Kidney (tissue), 14 donors: ENCODE data around the gene HERC5. TPM values are rescaled to one million over a fixed set of nuclear protein-coding genes. Genes with fewer than 3 reads are reported as not detected.
A peak's percentile ranks its signal among the peaks of the same experiment; 100 is the strongest.
"Not testable (repeated sequence)": the region's sequence is repeated elsewhere in the genome, so short reads cannot be mapped to it uniquely, and the experiment has no call there.

Experiments
- DNase-seq, 5 donors: peaks; one replicate each; pipeline ENCODE4 v3.0.0-alpha.2; 2013 to 2020
- FAIRE-seq: peaks from 2 replicates; lab custom pipeline; 2012; peaks lifted over from hg19 to GRCh38; lab: Jason Lieb, UNC
- H3K27ac ChIP-seq, 2 donors: one replicate each; pipeline ENCODE4 v1.7.0; 2013; ENCODE audit warnings: low read depth in 2 of 2, low read length in 2 of 2, inconsistent platforms in 1 of 2
- H3K27me3 ChIP-seq: one replicate; pipeline ENCODE4 v1.7.1; 2013; ENCODE audit warnings: low read length, inconsistent platforms; ENCODE audit not compliant: control insufficient read depth, insufficient read depth
- H3K36me3 ChIP-seq, 3 donors: one replicate each; pipeline versions ENCODE4 v1.7.0 to v1.7.1; 2013; ENCODE audit warnings: low read length in 3 of 3, control low read depth in 1 of 3, inconsistent platforms in 1 of 3; ENCODE audit not compliant: insufficient read depth in 3 of 3, control insufficient read depth in 2 of 3
- H3K4me1 ChIP-seq, 3 donors: one replicate each; pipeline versions ENCODE4 v1.7.0 to v1.7.1; 2013; ENCODE audit warnings: low read length in 3 of 3, inconsistent platforms in 1 of 3, low read depth in 1 of 3; ENCODE audit not compliant: control insufficient read depth in 2 of 3, insufficient read depth in 2 of 3
- H3K4me3 ChIP-seq, 3 donors: one replicate each; pipeline versions ENCODE4 v1.7.0 to v1.8.1; 2013; ENCODE audit warnings: low read length in 3 of 3, control low read depth in 1 of 3, inconsistent platforms in 1 of 3
- H3K9ac ChIP-seq, 3 donors: one replicate each; pipeline versions ENCODE4 v1.7.0 to v1.7.1; 2013; ENCODE audit warnings: low read length in 3 of 3, control low read depth in 1 of 3, inconsistent platforms in 1 of 3
- H3K9me3 ChIP-seq, 3 donors: one replicate each; pipeline versions ENCODE4 v1.7.0 to v1.7.1; 2013; ENCODE audit warnings: low read length in 3 of 3, control low read depth in 1 of 3, inconsistent platforms in 1 of 3; ENCODE audit not compliant: control insufficient read depth in 2 of 3, insufficient read depth in 1 of 3
- CTCF ChIP-seq: IDR thresholded peaks from 3 replicates; pipeline ENCODE4 v1.5.1; 2012; ENCODE audit warnings: mild to moderate bottlenecking, moderate library complexity, borderline replicate concordance; ENCODE audit not compliant: insufficient read depth; ENCODE audit errors: extremely low read depth
- intact Hi-C: fragments of 100-400 bp; cut with DNase I; formaldehyde crosslinking; loops from one replicate; pipeline ENCODE4 v1.11.1; 2022
- polyA plus RNA-seq: library from polyadenylated mRNA; stranded (reverse); fragments of 350-450 nt; fragmentation: Illumina TruSeq; extraction: RNeasy Lipid Tissue Mini Kit (QIAGEN cat#74804); gene quantifications from one replicate; pipeline ENCODE4 v1.2.3, GENCODE V29; 2014; ENCODE audit warnings: low read depth, low replicate concordance; ENCODE audit not compliant: insufficient read depth
- total RNA-seq: library from RNA; stranded (reverse); fragmentation: NEBNext Ultra II Directional; extraction: Animal tissue kit (Norgen Biotek cat#: 25700); gene quantifications from one replicate; pipeline ENCODE4 v1.2.1, GENCODE V29; 2021
- donor health status: control.
- donor health status: control.
- donor health status: control.
- donor health status: control.
- donor health status: control.
- donor health status: DM: yes; HTN: yes; CAD: no.
- donor health status: Normal renal cell carcinoma (clear cell type).

Gene HERC5
- total and polyA plus RNA-seq, 2 donors from 2014 or later = 4.7 to 6.5 TPM

- no peak overlapping the region for H3K9ac ChIP-seq
- no peaks in the 10 kb centered on the region for H3K9me3 ChIP-seq
- H3K4me1 ChIP-seq = no peaks in the 10 kb centered on the region
- no peak overlapping the region for H3K27ac ChIP-seq
- no peak overlapping the region for H3K4me3 ChIP-seq
- H3K27me3 ChIP-seq = no peaks in the 10 kb centered on the region
- no peak for FAIRE-seq
- intact Hi-C loops = loop anchor here (10.0 kb wide), 1 partner anchor 127 kb away; no protein-coding TSS in a partner anchor
- H3K36me3 ChIP-seq = no peaks in the 10 kb centered on the region
- DNase-seq = no peak
- TF ChIP-seq CTCF = no peak
Observed at GRCh38 chr4:88537709-88538108, 80.8 kb downstream of the HERC5 start.

GRCh38 chr4:88539322-88540068 lies 82.6 kb downstream of the HERC5 start:
- not testable (repeated sequence) for FAIRE-seq, H3K9me3 ChIP-seq, H3K36me3 ChIP-seq, H3K27me3 ChIP-seq, H3K4me3 ChIP-seq, H3K27ac ChIP-seq, H3K4me1 ChIP-seq, H3K9ac ChIP-seq
- DNase-seq = peak; percentile 29 to 84 (median 54)
- intact Hi-C loops = loop anchor here (10.0 kb wide), 1 partner anchor 125 kb away; no protein-coding TSS in a partner anchor
- TF ChIP-seq CTCF = peak; percentile 74

GRCh38 chr4:88549815-88550214 lies 92.9 kb downstream of the HERC5 start:
- TF ChIP-seq CTCF = no peak
- Histone ChIP-seq H3K36me3 (no peaks in the 10 kb centered on the region), H3K4me3 (no peak overlapping the region), H3K9ac (no peak overlapping the region), H3K4me1 (no peaks in the 10 kb centered on the region), H3K9me3 (peaks cover 0 to 2% (median 0%) of the 10 kb centered on the region in 3 donors), H3K27me3 (no peaks in the 10 kb centered on the region), H3K27ac (no peak overlapping the region)
- FAIRE-seq = no peak
- intact Hi-C loops = no loop called here
- DNase-seq = no peak

Other genes with a start within 250 kb of the HERC5 start
- 20.9 TPM for gene PPM1K, start 172.6 kb upstream of the HERC5 start, total RNA-seq
- gene PPM1K, start 172.6 kb upstream of the HERC5 start, polyA plus RNA-seq = 15.4 TPM
- 15.7 TPM for gene HERC6, start 78.3 kb upstream of the HERC5 start, total RNA-seq
- gene HERC6, start 78.3 kb upstream of the HERC5 start, polyA plus RNA-seq = 7.4 TPM
- gene PYURF, start 66.7 kb downstream of the HERC5 start, total RNA-seq = 63.0 TPM
- gene PYURF, start 66.7 kb downstream of the HERC5 start, polyA plus RNA-seq = 105 TPM
- gene HERC3, start 135.4 kb downstream of the HERC5 start, total RNA-seq = 58.4 TPM
- 6.3 TPM for gene HERC3, start 135.4 kb downstream of the HERC5 start, polyA plus RNA-seq
- 5.9 TPM for gene NAP1L5, start 240.7 kb downstream of the HERC5 start, total RNA-seq
- gene NAP1L5, start 240.7 kb downstream of the HERC5 start, polyA plus RNA-seq = 12.4 TPM